ENCODE data around the gene CD300LF. TPM values are rescaled to one million over a fixed set of nuclear protein-coding genes. Genes with fewer than 3 reads are reported as not detected.

The CD300LF gene
- total and polyA plus RNA-seq, 2 donors (not counting 1 experiment from before 2014, with no cell fraction given): 0.52 to 1.1 TPM

- ChIA-PET CTCF (interaction anchor here (0.5 to 7.7 kb wide), 12 partner anchors 10 to 312 kb away, joined by 3 to 57 read pairs (median 8); partner anchors contain the start of gene RAB37), POLR2A (interaction anchor here (0.5 to 3.7 kb wide), 8 partner anchors 9 to 286 kb away, joined by 3 to 43 read pairs (median 8); partner anchors contain the start of genes FDXR, NAT9 and RAB37)
- Histone ChIP-seq H4K20me1 (ENCODE audit: control insufficient read depth, insufficient read depth, low read length, poor library complexity, severe bottlenecking) (peaks cover 50% of the 10 kb centered on the region), H3K27ac (ENCODE audit: low read length in 2 of 2) (peak within 1 kb of the TSS; percentile 45 to 80), H3K4me2 (replicated peaks; ENCODE audit: low read depth, low read length, poor library complexity, severe bottlenecking) (peak within 1 kb of the TSS; percentile 99), H3K36me3 (replicated peaks in 1 of 2; ENCODE audit: control extremely low read depth in 1 of 2, control insufficient read depth in 1 of 2, extremely low read depth in 1 of 2, insufficient read depth in 2 of 2, low read length in 1 of 2) (peaks cover 0 to 4% of the 10 kb centered on the region in 2 experiments), H3K9ac (ENCODE audit: low read length) (peak within 1 kb of the TSS; percentile 98), H3K27me3 (replicated peaks in 1 of 4; ENCODE audit: control extremely low read depth in 1 of 4, control insufficient read depth in 3 of 4, insufficient read depth in 4 of 4, low read length in 3 of 4) (no peaks in the 10 kb centered on the region), H3K4me1 (ENCODE audit: control insufficient read depth in 2 of 2, insufficient read depth in 2 of 2, low read length in 2 of 2) (peaks cover 44 to 56% of the 10 kb centered on the region in 2 donors), H2AFZ (ENCODE audit: insufficient read depth, low read depth, low read length, poor library complexity, severe bottlenecking) (peak within 1 kb of the TSS; percentile 78), H3K79me2 (ENCODE audit: control insufficient read depth, insufficient read depth, low read length) (peaks cover 68% of the 10 kb centered on the region), H3K4me3 (ENCODE audit: control extremely low read depth in 1 of 5, extremely low read depth in 1 of 5, insufficient read depth in 1 of 5, low read depth in 2 of 5, low read length in 4 of 5) (peak within 1 kb of the TSS; percentile 51 to 99 (median 90)), H3K9me3 (ENCODE audit: control extremely low read depth in 1 of 3, control insufficient read depth in 2 of 3, insufficient read depth in 1 of 3, low read length in 2 of 3) (no peaks in the 10 kb centered on the region)
- Mint-ChIP-seq H3K27me3 (no peaks in the 10 kb centered on the region), H3K4me3 (peak within 1 kb of the TSS; percentile 91), H3K27ac (peak within 1 kb of the TSS; percentile 82), H3K4me1 (peaks cover 58% of the 10 kb centered on the region), H3K9me3 (ENCODE audit: insufficient read depth) (no peaks in the 10 kb centered on the region)
- DNase-seq (peak; percentile 95), ATAC-seq (ENCODE audit: low read depth) (peak; percentile 95)
- intact Hi-C loops (cut with micrococcal nuclease): loop anchor here (1.0 kb wide), 4 partner anchors 10 to 125 kb away; partner anchors contain the start of gene NAT9
- under 1% methylated on average over 90 of the region's 90 CpGs for WGBS (ENCODE audit: insufficient coverage)
- TF ChIP-seq EZH2 (IDR thresholded peaks at IDR 0.05; ENCODE audit: borderline replicate concordance, insufficient read depth, low read depth, low read length, poor library complexity, severe bottlenecking) (no peak), CTCF (IDR thresholded peaks at IDR 0.05) (no peak)
These were observed 36.0 kb upstream of the CD300LF start, which contains the start of gene NHERF1 for GRCh38 chr17:74748529-74749278. Gene NHERF1 (plus strand): TSS chr17:74748628. CDS start chr17:74748847, 219 bp downstream.

GRCh38 chr17:74748279-74748528 lies 35.5 kb upstream of the CD300LF start:
- peaks cover 49 to 61% of the 10 kb centered on the region in 2 donors for H3K4me1 ChIP-seq (ENCODE audit: control insufficient read depth in 2 of 2, insufficient read depth in 2 of 2, low read length in 2 of 2)
- peak overlapping the region in 4 of 5 experiments; percentile 44 to 99 (median 84) for H3K4me3 ChIP-seq (ENCODE audit: control extremely low read depth in 1 of 5, extremely low read depth in 1 of 5, insufficient read depth in 1 of 5, low read depth in 2 of 5, low read length in 4 of 5)
- peak overlapping the region; percentile 78 for H2AFZ ChIP-seq (ENCODE audit: insufficient read depth, low read depth, low read length, poor library complexity, severe bottlenecking)
- Mint-ChIP-seq H3K4me3 (peak overlapping the region; percentile 75), H3K27ac (no peak overlapping the region), H3K9me3 (ENCODE audit: insufficient read depth) (no peaks in the 10 kb centered on the region), H3K4me1 (peaks cover 59% of the 10 kb centered on the region), H3K27me3 (no peaks in the 10 kb centered on the region)
- TF ChIP-seq EZH2 (IDR thresholded peaks at IDR 0.05; ENCODE audit: borderline replicate concordance, insufficient read depth, low read depth, low read length, poor library complexity, severe bottlenecking): no peak
- TF ChIP-seq CTCF (IDR thresholded peaks at IDR 0.05): no peak
- H4K20me1 ChIP-seq (ENCODE audit: control insufficient read depth, insufficient read depth, low read length, poor library complexity, severe bottlenecking): peaks cover 46% of the 10 kb centered on the region
- peak overlapping the region; percentile 45 to 74 for H3K27ac ChIP-seq (ENCODE audit: low read length in 2 of 2)
- peak overlapping the region; percentile 99 for H3K4me2 ChIP-seq (replicated peaks; ENCODE audit: low read depth, low read length, poor library complexity, severe bottlenecking)
- POLR2A ChIA-PET: interaction anchor here (0.6 to 3.7 kb wide), 2 partner anchors 9 to 11 kb away, joined by 6 to 43 read pairs; partner anchors contain the start of gene RAB37
- no peak for DNase-seq
- ATAC-seq (ENCODE audit: low read depth): no peak
- intact Hi-C loops (cut with micrococcal nuclease): loop anchor here (1.0 kb wide), 4 partner anchors 10 to 125 kb away; partner anchors contain the start of gene NAT9
- no peaks in the 10 kb centered on the region for H3K9me3 ChIP-seq (ENCODE audit: control extremely low read depth in 1 of 3, control insufficient read depth in 2 of 3, insufficient read depth in 1 of 3, low read length in 2 of 3)
- peak overlapping the region; percentile 98 for H3K9ac ChIP-seq (ENCODE audit: low read length)
- H3K36me3 ChIP-seq (replicated peaks in 1 of 2; ENCODE audit: control extremely low read depth in 1 of 2, control insufficient read depth in 1 of 2, extremely low read depth in 1 of 2, insufficient read depth in 2 of 2, low read length in 1 of 2): peaks cover 0 to 4% of the 10 kb centered on the region in 2 experiments
- WGBS (ENCODE audit: insufficient coverage): 0% methylated on average over 34 of the region's 34 CpGs
- peaks cover 63% of the 10 kb centered on the region for H3K79me2 ChIP-seq (ENCODE audit: control insufficient read depth, insufficient read depth, low read length)
- H3K27me3 ChIP-seq (replicated peaks in 1 of 4; ENCODE audit: control extremely low read depth in 1 of 4, control insufficient read depth in 3 of 4, insufficient read depth in 4 of 4, low read length in 3 of 4): no peaks in the 10 kb centered on the region
- CTCF ChIA-PET: interaction anchor here (1.0 to 7.7 kb wide), 4 partner anchors 11 to 91 kb away, joined by 3 to 65 read pairs (median 54); partner anchors contain the start of gene RAB37

All from B cell (primary cell).